ENCODE results near the gene ARHGAP19. TPM values are rescaled to one million over a fixed set of nuclear protein-coding genes. Genes with fewer than 3 reads are reported as not detected.

The ARHGAP19 gene
- total RNA-seq, 1 experiment from 2014 or later, result 59.0 TPM

DNA sequence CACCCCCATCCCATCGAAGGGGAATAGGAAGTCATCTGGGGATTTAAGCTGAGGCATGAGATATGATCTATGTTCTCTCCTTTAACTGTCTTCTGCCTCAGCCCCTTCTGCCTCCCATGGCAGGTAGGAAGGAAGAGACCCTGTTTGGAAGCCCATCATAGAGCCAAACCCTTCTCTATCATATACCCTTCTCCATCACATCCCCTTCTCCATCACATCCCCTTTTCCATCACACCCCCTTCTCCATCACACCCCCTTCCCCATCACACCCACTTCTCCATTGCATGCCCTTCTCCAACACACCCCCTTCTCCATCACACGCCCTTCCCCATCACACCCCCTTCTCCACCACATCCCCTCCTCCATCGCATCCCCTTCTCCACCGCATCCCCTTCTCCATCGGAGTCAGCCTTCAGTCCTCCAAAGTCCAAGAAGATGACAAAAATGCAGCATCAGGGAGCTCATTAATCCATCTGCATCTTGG lies 99.4 kb downstream of the ARHGAP19 start:
- ChIA-PET POLR2A (ENCODE audit: low non-redundant PET) (no interaction called here), CTCF (no interaction called here)
- BruUV-seq (replicated peaks), result no TSS peak
- Histone ChIP-seq H3K27me3 (replicated peaks; ENCODE audit: insufficient read depth, low read depth, low read length, poor library complexity) (peaks cover 3% of the 10 kb centered on the region), H3K27ac (ENCODE audit: low read depth, low read length, poor library complexity, severe bottlenecking) (no peak overlapping the region), H3K36me3 (ENCODE audit: insufficient read depth, low read length, poor library complexity, severe bottlenecking) (no peaks in the 10 kb centered on the region), H3K4me3 (ENCODE audit: low read depth, low read length, poor library complexity, severe bottlenecking) (no peak overlapping the region), H3K4me1 (ENCODE audit: insufficient read depth, low read length, poor library complexity, severe bottlenecking) (peaks cover 10% of the 10 kb centered on the region), H3K9me3 (ENCODE audit: low read depth, low read length, poor library complexity, severe bottlenecking) (no peaks in the 10 kb centered on the region)
- no peak for DNase-seq (ENCODE audit: low spot score)
- TF ChIP-seq EZH2 (IDR thresholded peaks at IDR 0.05; ENCODE audit: borderline replicate concordance, low read depth, low read length, poor library complexity, severe bottlenecking), result no peak
- TF ChIP-seq, protein P1, sequence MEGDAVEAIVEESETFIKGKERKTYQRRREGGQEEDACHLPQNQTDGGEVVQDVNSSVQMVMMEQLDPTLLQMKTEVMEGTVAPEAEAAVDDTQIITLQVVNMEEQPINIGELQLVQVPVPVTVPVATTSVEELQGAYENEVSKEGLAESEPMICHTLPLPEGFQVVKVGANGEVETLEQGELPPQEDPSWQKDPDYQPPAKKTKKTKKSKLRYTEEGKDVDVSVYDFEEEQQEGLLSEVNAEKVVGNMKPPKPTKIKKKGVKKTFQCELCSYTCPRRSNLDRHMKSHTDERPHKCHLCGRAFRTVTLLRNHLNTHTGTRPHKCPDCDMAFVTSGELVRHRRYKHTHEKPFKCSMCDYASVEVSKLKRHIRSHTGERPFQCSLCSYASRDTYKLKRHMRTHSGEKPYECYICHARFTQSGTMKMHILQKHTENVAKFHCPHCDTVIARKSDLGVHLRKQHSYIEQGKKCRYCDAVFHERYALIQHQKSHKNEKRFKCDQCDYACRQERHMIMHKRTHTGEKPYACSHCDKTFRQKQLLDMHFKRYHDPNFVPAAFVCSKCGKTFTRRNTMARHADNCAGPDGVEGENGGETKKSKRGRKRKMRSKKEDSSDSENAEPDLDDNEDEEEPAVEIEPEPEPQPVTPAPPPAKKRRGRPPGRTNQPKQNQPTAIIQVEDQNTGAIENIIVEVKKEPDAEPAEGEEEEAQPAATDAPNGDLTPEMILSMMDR (conservative IDR thresholded peaks at IDR 0.05; ENCODE audit: low read depth, low read length), result no peak
- intact Hi-C loops (cut with micrococcal nuclease; ENCODE audit: unreplicated experiment), result no loop called here

DNA sequence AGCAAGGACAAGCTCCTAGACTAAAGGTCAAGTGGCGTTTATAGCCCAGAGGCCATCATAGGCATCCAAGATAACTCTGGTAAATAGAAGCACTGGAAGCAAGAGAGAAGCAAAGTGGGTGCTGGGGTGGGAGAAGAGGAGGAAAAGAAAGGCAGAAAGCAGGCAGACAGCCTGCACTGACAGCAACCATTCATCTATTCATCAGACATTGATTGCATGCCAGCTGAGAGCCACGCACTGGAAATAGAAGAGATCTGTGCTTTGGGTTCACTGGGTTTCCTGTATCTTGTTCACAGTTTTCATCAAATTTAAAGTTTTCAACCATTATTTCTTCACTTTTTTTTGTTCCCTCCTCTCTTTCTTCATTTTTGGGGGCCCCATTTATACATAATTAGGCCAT lies 102.0 kb downstream of the ARHGAP19 start:
- Histone ChIP-seq H3K27ac (ENCODE audit: low read depth, low read length, poor library complexity, severe bottlenecking) (no peak overlapping the region), H3K4me3 (ENCODE audit: low read depth, low read length, poor library complexity, severe bottlenecking) (no peak overlapping the region), H3K36me3 (ENCODE audit: insufficient read depth, low read length, poor library complexity, severe bottlenecking) (no peaks in the 10 kb centered on the region), H3K27me3 (replicated peaks; ENCODE audit: insufficient read depth, low read depth, low read length, poor library complexity) (peaks cover 14% of the 10 kb centered on the region), H3K4me1 (ENCODE audit: insufficient read depth, low read length, poor library complexity, severe bottlenecking) (no peaks in the 10 kb centered on the region), H3K9me3 (ENCODE audit: low read depth, low read length, poor library complexity, severe bottlenecking) (no peaks in the 10 kb centered on the region)
- DNase-seq (ENCODE audit: low spot score), result no peak
- POLR2A ChIA-PET (ENCODE audit: low non-redundant PET), result no interaction called here
- CTCF ChIA-PET, result no interaction called here
- no TSS peak for BruUV-seq (replicated peaks)
- no peak for TF ChIP-seq EZH2 (IDR thresholded peaks at IDR 0.05; ENCODE audit: borderline replicate concordance, low read depth, low read length, poor library complexity, severe bottlenecking)
- TF ChIP-seq, protein P1 (conservative IDR thresholded peaks at IDR 0.05; ENCODE audit: low read depth, low read length), result no peak
- intact Hi-C loops (cut with micrococcal nuclease; ENCODE audit: unreplicated experiment), result no loop called here

- intact Hi-C loops (cut with micrococcal nuclease; ENCODE audit: unreplicated experiment), result no loop called here
- ChIA-PET POLR2A (ENCODE audit: low non-redundant PET) (no interaction called here), CTCF (no interaction called here)
- BruUV-seq (replicated peaks), result no TSS peak
- Histone ChIP-seq H3K36me3 (ENCODE audit: insufficient read depth, low read length, poor library complexity, severe bottlenecking) (no peaks in the 10 kb centered on the region), H3K9me3 (ENCODE audit: low read depth, low read length, poor library complexity, severe bottlenecking) (no peaks in the 10 kb centered on the region), H3K27me3 (replicated peaks; ENCODE audit: insufficient read depth, low read depth, low read length, poor library complexity) (peaks cover 36% of the 10 kb centered on the region), H3K27ac (ENCODE audit: low read depth, low read length, poor library complexity, severe bottlenecking) (no peak overlapping the region), H3K4me3 (ENCODE audit: low read depth, low read length, poor library complexity, severe bottlenecking) (no peak overlapping the region), H3K4me1 (ENCODE audit: insufficient read depth, low read length, poor library complexity, severe bottlenecking) (no peaks in the 10 kb centered on the region)
- no peak for DNase-seq (ENCODE audit: low spot score)
- no peak for TF ChIP-seq EZH2 (IDR thresholded peaks at IDR 0.05; ENCODE audit: borderline replicate concordance, low read depth, low read length, poor library complexity, severe bottlenecking)
- TF ChIP-seq, protein P1 (conservative IDR thresholded peaks at IDR 0.05; ENCODE audit: low read depth, low read length), result no peak
Measured at GRCh38 chr10:97188261-97188711, 104.2 kb downstream of the ARHGAP19 start.

All from A673 (cell line).